Adipocyte (in vitro differentiated cells): Measurements from ENCODE around the gene KERA.

ENCODE experiments used
- DNase-seq: peaks from one replicate; pipeline ENCODE4 v3.0.0-alpha.2; 2015; ENCODE audit warnings: low read depth
- H3K27me3 ChIP-seq: replicated peaks from 2 replicates; pipeline ENCODE4 v1.7.0; 2013; ENCODE audit warnings: mild to moderate bottlenecking, low read length, moderate library complexity; ENCODE audit not compliant: control insufficient read depth, insufficient read depth
- H3K36me3 ChIP-seq: 2 replicates; pipeline ENCODE4 v1.7.0; 2013; ENCODE audit warnings: low read length, mild to moderate bottlenecking, moderate library complexity; ENCODE audit not compliant: control insufficient read depth, insufficient read depth, severe bottlenecking
- H3K4me1 ChIP-seq: 2 replicates; pipeline ENCODE4 v1.7.0; 2013; ENCODE audit warnings: mild to moderate bottlenecking, low read length, moderate library complexity; ENCODE audit not compliant: control insufficient read depth, insufficient read depth
- H3K4me3 ChIP-seq: 2 replicates; pipeline ENCODE4 v1.7.0; 2013; ENCODE audit warnings: mild to moderate bottlenecking, low read length, moderate library complexity
- H3K9ac ChIP-seq: 2 replicates; pipeline ENCODE4 v1.7.0; 2013; ENCODE audit warnings: mild to moderate bottlenecking, low read length, moderate library complexity
- H3K9me3 ChIP-seq: 2 replicates; pipeline ENCODE4 v1.7.0; 2013; ENCODE audit warnings: mild to moderate bottlenecking, low read length, moderate library complexity; ENCODE audit not compliant: control insufficient read depth

The KERA gene, protein sequence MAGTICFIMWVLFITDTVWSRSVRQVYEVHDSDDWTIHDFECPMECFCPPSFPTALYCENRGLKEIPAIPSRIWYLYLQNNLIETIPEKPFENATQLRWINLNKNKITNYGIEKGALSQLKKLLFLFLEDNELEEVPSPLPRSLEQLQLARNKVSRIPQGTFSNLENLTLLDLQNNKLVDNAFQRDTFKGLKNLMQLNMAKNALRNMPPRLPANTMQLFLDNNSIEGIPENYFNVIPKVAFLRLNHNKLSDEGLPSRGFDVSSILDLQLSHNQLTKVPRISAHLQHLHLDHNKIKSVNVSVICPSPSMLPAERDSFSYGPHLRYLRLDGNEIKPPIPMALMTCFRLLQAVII

DNA sequence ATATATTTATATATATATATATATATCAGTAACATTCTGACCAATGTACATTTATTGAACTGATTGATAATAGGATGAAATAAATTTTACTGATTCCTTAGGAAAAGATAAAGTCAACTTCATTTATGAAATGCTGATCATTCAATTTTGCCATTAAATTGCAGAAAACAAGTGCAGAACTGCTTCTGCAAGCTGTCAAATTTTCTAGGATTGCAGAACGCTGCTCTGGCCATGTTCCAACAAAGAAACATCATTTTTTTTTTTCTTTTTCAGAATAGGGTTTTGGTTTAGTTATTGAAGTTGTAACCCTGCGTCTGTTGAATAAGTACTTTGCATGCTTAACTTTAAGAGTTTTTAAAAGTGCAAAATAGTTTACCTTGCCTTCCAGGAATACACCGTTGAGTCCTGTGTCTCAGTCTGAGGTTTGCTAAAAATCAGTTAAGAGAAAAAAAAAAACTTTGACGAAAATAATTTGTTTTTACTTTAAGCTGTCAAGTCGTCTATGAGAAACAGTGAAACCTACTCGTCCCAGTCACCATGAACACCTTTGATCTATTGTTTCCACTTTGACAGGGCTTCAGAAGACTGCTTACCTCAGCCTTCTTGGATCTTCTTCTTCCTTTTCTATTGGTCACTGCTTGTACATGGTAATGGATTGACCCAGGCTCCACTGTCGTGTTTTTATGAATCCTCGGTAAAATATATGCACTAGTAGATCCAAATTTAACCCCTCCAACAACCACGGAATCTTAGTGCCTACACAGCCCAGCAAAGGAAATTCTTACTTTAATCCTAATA is at the start of gene KERA:
Gene KERA, minus strand, starts transcription at position 657 of the 798 bp plus-strand sequence. CDS start 1,743 bp downstream, outside the sequence.
- no peaks in the 10 kb centered on the region for H3K27me3 ChIP-seq
- DNase-seq, result no peak
- H3K9me3 ChIP-seq, result no peaks in the 10 kb centered on the region
- H3K9ac ChIP-seq, result no peak within 1 kb of the TSS
- no peaks in the 10 kb centered on the region for H3K36me3 ChIP-seq
- no peak within 1 kb of the TSS for H3K4me3 ChIP-seq
- H3K4me1 ChIP-seq, result peaks cover 12% of the 10 kb centered on the region

DNA sequence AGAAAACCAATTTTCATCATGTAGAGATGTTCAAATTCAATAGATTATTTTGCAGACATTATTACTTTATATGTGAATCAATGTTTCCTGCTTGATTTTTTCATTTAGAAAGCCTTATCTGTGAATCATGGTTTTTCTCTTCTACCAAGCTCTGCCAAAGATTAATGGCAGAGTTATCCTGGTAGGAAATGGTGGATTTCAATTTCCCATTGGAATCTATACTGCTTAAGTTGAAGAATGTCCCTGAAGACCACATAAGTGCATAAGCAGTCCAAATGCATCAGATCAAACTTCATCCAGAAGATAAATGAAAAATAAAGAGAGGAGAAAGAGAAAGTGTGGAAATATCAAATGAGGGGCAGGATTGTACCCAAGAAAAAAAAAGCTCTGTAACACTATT is 48.5 kb upstream of the KERA start:
- Histone ChIP-seq H3K4me1 (peaks cover 34% of the 10 kb centered on the region), H3K9ac (no peak overlapping the region), H3K27me3 (no peaks in the 10 kb centered on the region), H3K9me3 (no peaks in the 10 kb centered on the region), H3K36me3 (peaks cover 4% of the 10 kb centered on the region), H3K4me3 (no peak overlapping the region)
- no peak for DNase-seq

DNA sequence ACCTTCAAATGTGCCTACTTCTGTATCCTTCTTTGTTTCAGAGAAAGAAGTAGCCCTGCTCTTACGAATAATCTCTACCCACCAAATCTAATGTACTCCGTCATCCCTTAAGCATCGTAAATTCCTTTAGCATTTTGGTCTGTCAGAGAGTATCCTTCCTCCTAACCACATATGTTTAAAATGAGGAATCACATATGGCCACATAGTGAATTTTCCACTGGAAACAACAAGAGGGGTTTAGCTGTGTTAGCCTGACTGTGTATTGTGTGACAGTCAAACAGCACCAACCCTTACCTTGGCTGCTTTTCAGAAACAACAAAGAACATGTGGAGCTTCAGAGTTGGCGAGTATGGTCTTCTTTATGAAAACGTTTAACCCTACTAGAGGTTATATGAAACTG is 48.0 kb upstream of the KERA start:
- Histone ChIP-seq H3K4me1 (peaks cover 33% of the 10 kb centered on the region), H3K27me3 (no peaks in the 10 kb centered on the region), H3K9ac (no peak overlapping the region), H3K4me3 (peak overlapping the region; percentile 21), H3K36me3 (peaks cover 4% of the 10 kb centered on the region), H3K9me3 (no peaks in the 10 kb centered on the region)
- no peak for DNase-seq

DNA sequence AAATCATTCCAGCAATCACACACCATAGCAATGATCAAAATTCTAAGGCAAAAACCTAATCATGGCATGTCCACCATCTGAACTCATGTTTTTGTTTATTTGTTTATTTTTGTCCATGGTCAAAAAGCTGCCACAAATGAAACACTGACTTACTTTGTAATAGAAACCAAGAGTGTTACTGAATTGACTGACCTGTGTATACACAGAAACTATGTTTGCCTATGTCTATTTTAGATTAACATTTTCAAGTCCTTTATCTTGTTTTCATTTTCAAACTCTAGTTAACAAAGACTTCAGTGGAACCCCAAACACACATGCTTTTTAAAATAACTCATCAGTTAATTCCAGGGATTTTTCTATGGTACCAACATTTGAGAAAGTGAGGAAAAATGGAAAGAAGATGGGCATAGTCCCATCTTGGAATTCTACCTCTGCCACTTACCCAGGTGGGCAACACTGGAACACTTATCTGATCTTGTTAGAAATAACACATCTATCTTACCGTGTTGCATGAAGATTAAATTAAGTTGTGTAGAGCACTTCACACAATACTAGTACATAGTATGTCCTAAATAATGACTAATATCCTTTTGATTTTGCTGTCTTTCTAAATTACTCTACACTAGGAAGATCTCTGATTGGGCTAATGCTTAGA is 47.1 kb upstream of the KERA start:
- Histone ChIP-seq H3K9me3 (no peaks in the 10 kb centered on the region), H3K4me3 (no peak overlapping the region), H3K9ac (no peak overlapping the region), H3K4me1 (peaks cover 33% of the 10 kb centered on the region), H3K36me3 (peaks cover 4% of the 10 kb centered on the region), H3K27me3 (no peaks in the 10 kb centered on the region)
- DNase-seq, result no peak

DNA sequence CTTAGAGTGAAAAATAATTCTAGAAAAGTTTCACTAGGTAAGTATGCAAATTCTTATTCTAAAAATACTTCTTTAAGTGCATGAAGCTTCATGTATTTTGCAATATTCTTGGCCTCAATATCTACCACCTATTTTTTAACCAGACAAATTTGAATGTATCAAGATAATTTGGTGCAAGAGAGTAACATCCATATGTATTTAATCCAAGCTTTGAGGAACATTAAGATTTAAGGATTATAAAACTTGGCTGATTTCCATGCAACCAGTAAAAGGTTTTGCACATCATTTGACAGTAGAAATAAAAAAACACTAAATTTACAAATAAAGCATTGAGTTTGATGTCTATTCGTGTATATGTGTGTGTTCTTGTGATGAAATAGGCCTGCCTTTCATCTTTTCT is 45.8 kb upstream of the KERA start:
- DNase-seq, result no peak
- peaks cover 4% of the 10 kb centered on the region for H3K36me3 ChIP-seq

DNA sequence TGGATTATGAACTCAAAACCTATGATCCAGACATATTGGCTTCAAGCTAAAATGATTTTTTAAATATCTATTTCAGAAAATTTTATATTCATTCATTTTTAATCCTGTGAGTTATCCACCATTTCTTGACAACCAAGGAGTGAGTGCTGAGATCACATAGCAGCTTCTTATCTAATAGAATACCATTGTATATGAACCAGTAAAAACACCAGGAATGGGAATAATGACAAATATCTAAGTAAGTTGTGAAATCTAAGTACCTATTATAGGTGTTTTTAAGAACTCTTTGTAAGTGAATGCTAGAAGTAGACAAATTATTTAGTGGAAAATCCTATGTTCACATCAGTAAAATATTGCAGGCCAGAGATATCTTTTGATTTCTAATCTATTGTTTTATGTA is 45.3 kb upstream of the KERA start:
- peaks cover 4% of the 10 kb centered on the region for H3K36me3 ChIP-seq
- H3K4me3 ChIP-seq, result no peak overlapping the region
- no peaks in the 10 kb centered on the region for H3K27me3 ChIP-seq
- no peak overlapping the region for H3K9ac ChIP-seq
- H3K9me3 ChIP-seq, result no peaks in the 10 kb centered on the region
- DNase-seq, result no peak
- peaks cover 36% of the 10 kb centered on the region for H3K4me1 ChIP-seq

More for the DNA sequence above, 45.8 kb upstream of the KERA start:
- Histone ChIP-seq H3K9me3 (no peaks in the 10 kb centered on the region), H3K9ac (no peak overlapping the region), H3K27me3 (no peaks in the 10 kb centered on the region), H3K4me3 (no peak overlapping the region), H3K4me1 (peaks cover 36% of the 10 kb centered on the region)

DNA sequence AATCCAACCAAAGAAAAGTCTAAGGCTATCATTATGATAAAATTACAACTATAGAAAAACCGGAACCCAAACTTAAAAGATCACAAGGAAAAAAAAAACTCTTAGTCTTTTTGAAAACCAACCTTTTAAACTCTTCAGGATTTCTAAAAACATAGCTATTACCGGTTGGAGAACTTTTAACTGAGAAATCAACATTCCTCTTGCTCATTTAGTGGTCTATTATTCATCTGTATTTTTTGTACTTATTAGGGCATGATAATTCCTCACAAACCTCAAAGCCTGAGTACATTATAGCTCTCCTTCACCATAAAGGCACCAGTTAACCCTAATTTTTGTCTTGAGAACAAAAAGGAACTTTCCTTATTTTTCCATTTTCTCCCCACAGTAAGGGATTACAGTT is 43.1 kb upstream of the KERA start:
- H3K9me3 ChIP-seq, result no peaks in the 10 kb centered on the region
- no peak overlapping the region for H3K9ac ChIP-seq
- DNase-seq, result no peak
- peaks cover 37% of the 10 kb centered on the region for H3K4me1 ChIP-seq
- no peak overlapping the region for H3K4me3 ChIP-seq
- peaks cover 4% of the 10 kb centered on the region for H3K36me3 ChIP-seq
- no peaks in the 10 kb centered on the region for H3K27me3 ChIP-seq

DNA sequence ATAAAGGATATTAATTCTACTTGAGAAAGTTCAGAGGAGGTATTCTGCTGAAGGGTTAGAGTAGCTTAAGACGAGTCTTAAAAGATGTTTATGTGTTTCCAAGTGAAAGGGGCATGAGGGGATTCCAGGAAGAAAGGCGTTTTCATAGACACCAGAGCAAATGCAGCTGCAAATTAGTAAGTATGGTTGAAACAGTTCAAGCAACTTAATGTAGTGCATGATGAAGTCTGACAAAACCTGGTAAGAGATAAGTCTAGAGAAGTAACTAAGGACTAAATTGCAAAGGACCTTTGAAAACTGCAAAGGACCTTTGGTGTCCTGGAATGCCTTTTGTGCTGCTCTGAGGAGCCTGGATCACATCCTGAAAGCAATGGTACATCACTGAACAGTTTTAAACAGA is 42.0 kb upstream of the KERA start:
- Histone ChIP-seq H3K9ac (peak overlapping the region; percentile 59), H3K36me3 (peaks cover 4% of the 10 kb centered on the region), H3K4me1 (peaks cover 33% of the 10 kb centered on the region), H3K4me3 (no peak overlapping the region), H3K9me3 (no peaks in the 10 kb centered on the region), H3K27me3 (no peaks in the 10 kb centered on the region)
- no peak for DNase-seq

DNA sequence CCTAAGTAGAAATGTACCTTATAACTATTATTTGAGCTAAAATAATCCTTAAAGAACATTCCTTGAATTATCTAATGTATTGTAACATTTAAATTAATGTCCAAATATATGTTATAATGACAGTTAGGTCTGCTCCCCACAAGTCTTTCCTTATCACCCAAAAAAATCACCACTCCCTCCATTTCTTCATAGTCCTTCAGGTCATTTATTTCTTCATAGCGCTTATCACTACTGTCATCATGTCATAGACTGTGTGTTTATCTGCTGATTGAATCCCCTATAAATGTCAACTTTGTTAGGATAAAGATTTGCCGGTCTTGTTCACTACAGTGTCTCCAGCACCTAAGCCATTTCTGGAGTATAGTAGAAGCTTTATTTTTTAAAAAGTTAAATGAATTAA is 41.5 kb upstream of the KERA start:
- Histone ChIP-seq H3K9ac (peak overlapping the region; percentile 59), H3K36me3 (peaks cover 4% of the 10 kb centered on the region), H3K27me3 (no peaks in the 10 kb centered on the region), H3K9me3 (no peaks in the 10 kb centered on the region), H3K4me1 (peaks cover 35% of the 10 kb centered on the region), H3K4me3 (peak overlapping the region; percentile 29)
- no peak for DNase-seq

DNA sequence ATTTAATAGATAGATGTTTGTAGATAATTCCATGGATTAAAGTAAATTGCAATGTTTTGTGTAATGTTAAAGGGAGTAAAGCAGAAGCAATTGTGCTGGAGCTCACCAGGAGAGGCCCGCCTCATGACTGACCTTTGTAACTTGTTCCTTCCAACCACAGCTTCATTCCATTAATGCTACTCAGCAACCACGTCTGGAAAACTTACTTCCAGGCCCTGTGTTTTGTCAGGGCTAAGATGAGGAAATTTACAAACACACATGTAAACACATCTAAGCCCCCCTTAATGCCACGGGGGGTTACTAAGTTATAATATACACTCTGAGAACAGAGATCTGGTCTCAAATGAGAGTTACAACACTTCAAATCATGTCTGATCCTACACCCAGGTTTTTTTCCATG is 41.1 kb upstream of the KERA start:
- Histone ChIP-seq H3K9me3 (no peaks in the 10 kb centered on the region), H3K4me3 (peak overlapping the region; percentile 29), H3K4me1 (peaks cover 39% of the 10 kb centered on the region), H3K36me3 (peaks cover 4% of the 10 kb centered on the region), H3K27me3 (no peaks in the 10 kb centered on the region), H3K9ac (peak overlapping the region; percentile 59)
- DNase-seq, result peak; percentile 93

DNA sequence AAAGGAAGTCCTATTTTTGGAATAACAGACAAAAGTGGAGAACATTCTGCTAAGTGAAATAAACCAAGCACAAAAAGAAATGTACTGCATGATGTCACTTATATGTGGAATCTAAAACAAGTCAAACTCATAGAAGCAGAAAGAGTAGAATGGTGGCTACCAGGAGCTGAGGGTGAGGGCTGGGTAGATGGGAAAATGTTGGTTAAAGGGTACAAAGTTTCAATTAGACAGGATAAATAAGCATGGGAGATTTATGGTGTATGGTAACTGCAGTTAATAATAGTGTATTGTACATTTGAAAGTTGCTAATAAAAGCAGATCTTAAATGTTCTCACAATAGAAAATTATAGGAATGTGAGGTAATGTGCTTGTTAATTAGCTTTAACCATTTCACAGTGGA is 40.6 kb upstream of the KERA start:
- peak overlapping the region; percentile 44 for H3K9ac ChIP-seq
- no peak for DNase-seq
- peaks cover 43% of the 10 kb centered on the region for H3K4me1 ChIP-seq
- peak overlapping the region; percentile 28 for H3K4me3 ChIP-seq
- H3K36me3 ChIP-seq, result peaks cover 4% of the 10 kb centered on the region
- no peaks in the 10 kb centered on the region for H3K9me3 ChIP-seq
- H3K27me3 ChIP-seq, result no peaks in the 10 kb centered on the region
